ENCODE measurements around the gene WDFY4.

Gene WDFY4

DNA sequence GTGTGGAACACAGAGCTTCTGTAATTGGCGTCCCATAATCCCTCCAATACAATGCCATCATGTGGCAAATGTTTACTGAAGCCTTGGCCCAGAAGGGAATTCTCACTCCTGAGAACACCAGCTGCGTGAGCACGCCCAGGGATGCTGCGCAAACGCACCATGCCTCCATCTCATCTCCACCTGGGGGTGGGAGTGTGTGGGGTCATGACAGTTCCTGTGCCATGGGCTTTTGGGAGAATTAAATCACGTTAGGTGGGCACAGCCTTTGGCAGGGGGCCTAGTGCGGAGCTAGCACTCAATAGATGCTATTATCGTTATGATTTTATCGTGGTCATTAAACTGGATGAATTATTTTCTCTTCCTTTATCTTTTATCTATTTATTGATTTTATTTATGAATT is 15.8 kb downstream of the WDFY4 start:
- TF ChIP-seq, protein P1, sequence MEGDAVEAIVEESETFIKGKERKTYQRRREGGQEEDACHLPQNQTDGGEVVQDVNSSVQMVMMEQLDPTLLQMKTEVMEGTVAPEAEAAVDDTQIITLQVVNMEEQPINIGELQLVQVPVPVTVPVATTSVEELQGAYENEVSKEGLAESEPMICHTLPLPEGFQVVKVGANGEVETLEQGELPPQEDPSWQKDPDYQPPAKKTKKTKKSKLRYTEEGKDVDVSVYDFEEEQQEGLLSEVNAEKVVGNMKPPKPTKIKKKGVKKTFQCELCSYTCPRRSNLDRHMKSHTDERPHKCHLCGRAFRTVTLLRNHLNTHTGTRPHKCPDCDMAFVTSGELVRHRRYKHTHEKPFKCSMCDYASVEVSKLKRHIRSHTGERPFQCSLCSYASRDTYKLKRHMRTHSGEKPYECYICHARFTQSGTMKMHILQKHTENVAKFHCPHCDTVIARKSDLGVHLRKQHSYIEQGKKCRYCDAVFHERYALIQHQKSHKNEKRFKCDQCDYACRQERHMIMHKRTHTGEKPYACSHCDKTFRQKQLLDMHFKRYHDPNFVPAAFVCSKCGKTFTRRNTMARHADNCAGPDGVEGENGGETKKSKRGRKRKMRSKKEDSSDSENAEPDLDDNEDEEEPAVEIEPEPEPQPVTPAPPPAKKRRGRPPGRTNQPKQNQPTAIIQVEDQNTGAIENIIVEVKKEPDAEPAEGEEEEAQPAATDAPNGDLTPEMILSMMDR (IDR thresholded peaks at IDR 0.05; ENCODE audit: control insufficient read depth, extremely low read depth, insufficient read depth) = no peak
- no peak overlapping the region for H3K4me3 ChIP-seq (ENCODE audit: low read depth, low read length)
- no peak for DNase-seq (ENCODE audit: low read depth)

DNA sequence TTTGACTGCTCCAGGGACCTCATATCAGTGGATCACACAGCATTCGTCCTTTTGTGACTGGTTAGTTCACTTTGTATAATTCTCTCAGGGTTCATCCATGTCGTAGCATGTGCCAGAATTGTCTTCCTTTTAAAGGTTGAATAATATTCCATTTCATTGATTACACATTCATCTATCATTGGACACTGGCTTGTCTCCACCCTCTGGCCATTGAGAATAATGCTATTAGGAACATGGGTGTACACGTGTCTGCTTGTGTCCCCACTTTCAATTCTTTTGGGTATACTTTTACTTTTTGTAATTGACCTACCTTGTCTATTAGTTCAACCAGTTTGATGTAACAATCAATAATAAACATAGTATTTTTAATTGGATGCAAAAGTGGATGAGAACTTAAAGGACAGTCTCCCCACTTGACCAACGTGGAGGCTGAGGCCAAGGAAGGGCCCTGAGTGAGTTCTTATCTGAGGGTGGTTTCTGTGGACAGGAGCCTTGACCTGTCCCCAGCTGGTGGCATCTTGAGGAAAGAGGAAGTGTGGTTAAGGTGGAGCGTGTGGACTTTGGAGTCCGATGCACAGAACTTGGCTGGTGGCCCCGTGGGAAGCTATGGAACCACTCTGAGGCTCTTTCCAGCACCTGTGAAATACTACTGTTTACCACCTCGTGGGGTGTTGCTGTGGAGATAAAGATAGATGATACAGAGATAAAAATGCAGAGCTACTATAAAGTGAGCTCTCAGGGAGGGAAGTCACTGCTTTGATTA is 16.6 kb downstream of the WDFY4 start:
- peak; percentile 27 for DNase-seq (ENCODE audit: low read depth)
- no peak overlapping the region for H3K4me3 ChIP-seq (ENCODE audit: low read depth, low read length)
- TF ChIP-seq, protein P1 (IDR thresholded peaks at IDR 0.05; ENCODE audit: control insufficient read depth, extremely low read depth, insufficient read depth) = no peak

DNA sequence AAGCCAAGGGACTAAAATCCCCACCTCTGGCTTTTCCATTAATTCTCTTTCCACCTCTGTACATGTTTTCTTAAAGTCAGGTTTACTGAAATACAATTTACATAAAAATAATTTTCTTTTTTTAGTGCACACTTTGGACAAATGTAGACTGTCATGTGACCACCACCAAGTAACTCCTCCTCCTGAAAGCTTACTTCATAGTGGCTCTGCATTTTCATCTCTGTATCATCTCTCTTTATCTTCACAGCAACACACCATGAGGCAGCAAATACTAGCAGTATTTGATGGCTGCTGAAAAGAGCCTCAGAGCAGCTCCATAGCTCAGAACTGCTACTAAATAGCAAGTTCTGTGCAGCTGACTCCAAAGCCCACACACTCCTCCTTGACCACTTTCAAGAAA is 17.3 kb downstream of the WDFY4 start:
- no peak for DNase-seq (ENCODE audit: low read depth)
- TF ChIP-seq, protein P1 (IDR thresholded peaks at IDR 0.05; ENCODE audit: control insufficient read depth, extremely low read depth, insufficient read depth) = no peak
- no peak overlapping the region for H3K4me3 ChIP-seq (ENCODE audit: low read depth, low read length)

DNA sequence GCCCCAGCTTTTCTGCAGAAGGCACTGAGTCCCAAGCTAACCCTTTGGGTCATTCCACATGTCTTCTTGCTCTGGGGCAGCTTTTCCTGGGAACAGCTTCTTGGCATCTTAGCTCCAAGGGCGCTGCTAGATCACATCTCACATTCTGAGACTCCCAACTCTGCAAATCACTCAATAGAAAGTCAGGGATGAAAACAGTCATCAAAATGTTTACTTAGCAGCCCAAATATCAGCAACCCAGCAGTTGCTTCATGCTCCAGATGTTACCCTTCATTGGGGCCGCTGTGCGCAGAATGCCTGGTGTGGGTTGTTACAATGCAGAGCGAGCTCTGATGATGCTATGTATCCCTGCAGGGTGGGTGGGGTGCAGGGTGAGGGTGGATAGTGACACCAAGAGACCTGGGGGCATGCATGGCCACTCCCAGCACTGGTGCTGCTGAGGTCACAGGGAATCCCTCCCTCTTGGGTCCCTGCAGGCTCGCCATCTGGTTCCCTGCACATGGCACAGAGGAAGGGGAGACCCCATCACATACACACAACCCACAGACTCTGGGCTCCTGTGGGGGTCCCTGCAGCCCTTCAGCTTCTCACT is 19.0 kb downstream of the WDFY4 start:
- DNase-seq (ENCODE audit: low read depth) = no peak
- H3K4me3 ChIP-seq (ENCODE audit: low read depth, low read length) = no peak overlapping the region
- TF ChIP-seq, protein P1 (IDR thresholded peaks at IDR 0.05; ENCODE audit: control insufficient read depth, extremely low read depth, insufficient read depth) = no peak

DNA sequence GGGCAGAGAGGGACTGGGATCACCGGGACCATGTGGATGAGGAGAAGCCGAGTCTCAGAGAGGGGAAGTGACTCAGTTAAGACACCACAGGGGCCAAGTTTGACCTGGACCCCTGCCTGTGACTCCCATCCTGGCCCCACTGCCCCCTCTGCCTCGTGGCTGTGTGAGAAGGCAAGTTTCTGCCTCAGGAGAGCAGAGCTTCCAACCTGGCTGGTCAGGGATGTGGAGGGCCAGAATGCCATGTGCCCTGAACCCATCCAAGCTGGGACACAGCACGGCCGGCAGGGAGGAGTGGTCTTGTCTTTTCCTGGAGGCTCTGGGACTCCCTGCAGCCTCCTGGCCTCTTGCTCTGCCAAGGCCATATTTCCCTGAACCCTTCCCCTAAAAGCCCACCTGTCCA is 19.5 kb downstream of the WDFY4 start:
- no peak for DNase-seq (ENCODE audit: low read depth)
- TF ChIP-seq, protein P1 (IDR thresholded peaks at IDR 0.05; ENCODE audit: control insufficient read depth, extremely low read depth, insufficient read depth) = no peak
- no peak overlapping the region for H3K4me3 ChIP-seq (ENCODE audit: low read depth, low read length)

DNA sequence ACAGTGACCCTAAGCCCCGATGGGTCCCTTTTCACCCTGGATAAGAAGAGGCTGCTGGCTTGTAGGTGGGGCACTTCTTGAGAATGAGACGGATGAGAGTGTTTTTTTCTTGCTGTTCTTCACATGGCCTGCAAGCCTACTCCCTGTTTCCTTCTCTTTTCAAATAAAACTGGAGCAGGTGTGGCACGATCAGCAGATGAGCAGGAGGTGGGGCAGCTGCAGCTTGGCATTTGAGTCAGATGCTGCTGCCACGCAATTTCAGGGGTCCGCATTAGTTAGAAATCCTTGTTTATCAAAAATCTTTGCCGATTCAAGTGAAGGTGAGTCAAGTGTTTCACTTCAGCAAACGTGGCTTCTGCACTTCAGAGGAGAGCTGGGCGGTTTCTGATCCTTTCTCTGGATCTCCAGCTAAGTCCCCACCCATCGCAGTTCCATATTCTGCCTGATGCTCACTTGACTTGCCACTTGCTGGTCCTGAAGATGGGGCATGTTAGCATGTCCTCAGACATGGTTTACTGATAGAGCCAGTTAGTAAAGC is 20.8 kb downstream of the WDFY4 start:
- H3K4me3 ChIP-seq (ENCODE audit: low read depth, low read length) = no peak overlapping the region
- TF ChIP-seq, protein P1 (IDR thresholded peaks at IDR 0.05; ENCODE audit: control insufficient read depth, extremely low read depth, insufficient read depth) = no peak
- DNase-seq (ENCODE audit: low read depth) = no peak

Measured in LNCaP clone FGC (cell line).